HG03469 (cell line): ENCODE data around the gene SNED1.

Experiments used
- ATAC-seq: cut with Tn5 transposase; IDR thresholded peaks from one replicate; pipeline ENCODE4 v1.9.1; 2021; ENCODE audit warnings: mild to moderate bottlenecking, moderate library complexity, moderate number of reproducible peaks; ENCODE audit not compliant: unreplicated experiment

SNED1 gene

GRCh38 chr2:241043581-241043980, 45.2 kb downstream of the SNED1 start:
- no peak for ATAC-seq

GRCh38 chr2:241047253-241048010, 49.0 kb downstream of the SNED1 start:
- ATAC-seq, result no peak

GRCh38 chr2:241048149-241048948, 49.9 kb downstream of the SNED1 start:
- ATAC-seq, result no peak

GRCh38 chr2:241048949-241049343, 50.5 kb downstream of the SNED1 start:
- no peak for ATAC-seq

- ATAC-seq, result no peak
Measured at GRCh38 chr2:241049739-241050623, 51.6 kb downstream of the SNED1 start.

GRCh38 chr2:241050624-241051577, 52.5 kb downstream of the SNED1 start:
- no peak for ATAC-seq

- ATAC-seq, result no peak
Measured at GRCh38 chr2:241051578-241052487, 53.4 kb downstream of the SNED1 start.

- no peak for ATAC-seq
Measured at GRCh38 chr2:241052677-241053360, 54.4 kb downstream of the SNED1 start.

GRCh38 chr2:241053576-241054251, 55.3 kb downstream of the SNED1 start:
- no peak for ATAC-seq

- no peak for ATAC-seq
Measured at GRCh38 chr2:241061275-241061674, 62.9 kb downstream of the SNED1 start.

- ATAC-seq, result no peak
Measured at GRCh38 chr2:241062389-241063092, 64.1 kb downstream of the SNED1 start.

GRCh38 chr2:241063093-241063551, 64.7 kb downstream of the SNED1 start:
- ATAC-seq, result no peak

- ATAC-seq, result no peak
Measured at GRCh38 chr2:241063587-241063986, 65.2 kb downstream of the SNED1 start.

- ATAC-seq, result no peak
Measured at GRCh38 chr2:241064008-241064801, 65.8 kb downstream of the SNED1 start.

- ATAC-seq, result no peak
Measured at GRCh38 chr2:241064802-241065354, 66.5 kb downstream of the SNED1 start.

- ATAC-seq, result no peak
Measured at GRCh38 chr2:241065355-241065803, 67.0 kb downstream of the SNED1 start.
